Gastrocnemius medialis (tissue), 4 donors: ENCODE data around the gene HOXC6.

Experiments
- CTCF ChIP-seq, 5 experiments: fragments of 450-650 bp in 3 of 5; fragments of 200-600 bp in 2 of 5; sonication (generic) in 2 of 5; IDR thresholded peaks in 4 of 5; conservative IDR thresholded peaks in 1 of 5; 1 replicate in 4 of 5; 2 replicates in 1 of 5; pipeline ENCODE4 v1.5.1; 2016 to 2019; ENCODE audit warnings: antibody characterized with exemption in 5 of 5, mild to moderate bottlenecking in 3 of 5, moderate library complexity in 3 of 5
- POLR2A ChIP-seq, 2 donors: fragments of 450-650 bp; IDR thresholded peaks; one replicate each; pipeline ENCODE4 v1.6.1; 2017; ENCODE audit warnings: antibody characterized with exemption in 2 of 2, mild to moderate bottlenecking in 2 of 2, moderate library complexity in 2 of 2

GRCh38 chr12:54025499-54026405 is 2.5 kb upstream of the HOXC6 start:
- TF ChIP-seq CTCF (IDR thresholded peaks at IDR 0.05 in 4 of 5, conservative IDR thresholded peaks at IDR 0.05 in 1 of 5) (no peak), POLR2A (IDR thresholded peaks at IDR 0.05) (no peak)
